Transverse colon (tissue), 4 donors: ENCODE measurements around the gene CRIP1. TPM values are rescaled to one million over a fixed set of nuclear protein-coding genes. Genes with fewer than 3 reads are reported as not detected.

Experiments used
- DNase-seq: peaks from one replicate; pipeline ENCODE4 v3.0.0-alpha.2; 2019
- H3K27ac ChIP-seq, 4 donors: fragments of 200-600 bp; sonication (generic); 2 replicates each; pipeline ENCODE4 v1.5.1; 2016 to 2018; ENCODE audit warnings: inconsistent platforms in 4 of 4
- H3K27me3 ChIP-seq: fragments of 200-600 bp; sonication (generic); 2 replicates; pipeline ENCODE4 v1.5.1; 2017; ENCODE audit warnings: inconsistent platforms
- H3K36me3 ChIP-seq, 4 donors: fragments of 200-600 bp; sonication (generic); 2 replicates each; pipeline ENCODE4 v1.5.1; 2017 to 2019; ENCODE audit warnings: inconsistent platforms in 4 of 4
- H3K4me1 ChIP-seq, 4 donors: fragments of 200-600 bp; sonication (generic); 2 replicates each; pipeline ENCODE4 v1.5.1; 2017 to 2020; ENCODE audit warnings: inconsistent platforms in 4 of 4
- H3K4me3 ChIP-seq, 4 donors: fragments of 200-600 bp; sonication (generic); 1 replicate in 1 of 4; 2 replicates in 3 of 4; pipeline versions ENCODE4 v1.5.1 to v1.6.1; 2017 to 2019; ENCODE audit warnings: inconsistent platforms in 4 of 4
- H3K9me3 ChIP-seq, 2 donors: fragments of 200-600 bp; sonication (generic); 2 replicates each; pipeline ENCODE4 v1.5.1; 2017 to 2019; ENCODE audit warnings: inconsistent platforms in 2 of 2
- CTCF ChIP-seq, 5 experiments: fragments of 200-600 bp in 3 of 5; fragments of 450-650 bp in 2 of 5; sonication (generic) in 3 of 5; IDR thresholded peaks; 1 replicate in 2 of 5; 2 replicates in 3 of 5; pipeline ENCODE4 v1.5.1; 2016 to 2017; ENCODE audit warnings: antibody characterized with exemption in 5 of 5, inconsistent platforms in 3 of 5, mild to moderate bottlenecking in 2 of 5, moderate library complexity in 1 of 5
- EP300 ChIP-seq: sonication (generic); formaldehyde crosslinking; IDR thresholded peaks from one replicate; pipeline ENCODE4 v1.6.1; 2017; ENCODE audit warnings: antibody characterized with exemption, low read depth
- POLR2A ChIP-seq: fragments of 450-650 bp; IDR thresholded peaks from one replicate; pipeline ENCODE4 v1.6.1; 2016; ENCODE audit warnings: antibody characterized with exemption, mild to moderate bottlenecking, moderate library complexity
- POLR2AphosphoS5 ChIP-seq, 3 donors: sonication (generic); formaldehyde crosslinking; IDR thresholded peaks; one replicate each; pipeline ENCODE4 v1.6.1; 2016; ENCODE audit warnings: antibody characterized with exemption in 3 of 3
- WGBS, 2 donors: methylation state at CpG; one replicate each; pipeline ENCODE4 v1.1.5; 2018; ENCODE audit warnings: low coverage in 1 of 2; 5-methylcytosine and 5-hydroxymethylcytosine counted together
- in situ Hi-C, 4 donors: fragments of 200-750 bp; cut with MboI; loops; one replicate each; pipeline versions ENCODE4 v1.15.0 to v1.15.1; 2017; ENCODE audit warnings: low sequenced_read_pairs in 3 of 4, low pct_ligation_motif_present in 1 of 4, low pct_unique_long_range_greater_than_20kb in 1 of 4
- intact Hi-C: fragments of 100-400 bp; cut with DNase I; formaldehyde crosslinking; loops from one replicate; pipeline ENCODE4 v1.15.1; 2023; ENCODE audit warnings: low total_unique reads
- total RNA-seq, 4 donors: library from RNA; depleted of rRNA; stranded (reverse); fragments of >200 nt; gene quantifications; one replicate each; pipeline ENCODE4 v1.1.0, GENCODE V29; 2016

CRIP1 gene
- total RNA-seq, 4 donors from 2014 or later: 16.9 to 246 (median 63.0) TPM; not detected in 1

- intact Hi-C loops: no loop called here
Measured at GRCh38 chr14:105466531-105467248, 20.0 kb upstream of the CRIP1 start.

GRCh38 chr14:105467249-105467941, 19.3 kb upstream of the CRIP1 start:
- DNase-seq: no peak
- Histone ChIP-seq H3K36me3 (peaks cover 0 to 20% (median 7%) of the 10 kb centered on the region in 4 donors), H3K9me3 (no peaks in the 10 kb centered on the region), H3K27ac (no peak overlapping the region), H3K4me3 (no peak overlapping the region), H3K27me3 (no peaks in the 10 kb centered on the region), H3K4me1 (peaks cover 0 to 2% (median under 1%) of the 10 kb centered on the region in 4 donors)
- no peak for TF ChIP-seq CTCF (IDR thresholded peaks at IDR 0.05)
- no peak for TF ChIP-seq EP300
- TF ChIP-seq POLR2AphosphoS5 (IDR thresholded peaks at IDR 0.05): no peak
- no peak for TF ChIP-seq POLR2A
- in situ Hi-C loops: no loop called here
- intact Hi-C loops: no loop called here
- 89% methylated on average over 20 of the region's 20 CpGs; no CpG with 5 or more reads in 1 of the 2 donors for WGBS, 2 donors

More at GRCh38 chr14:105466531-105467248, 20.0 kb upstream of the CRIP1 start:
- TF ChIP-seq EP300 (no peak), CTCF (IDR thresholded peaks at IDR 0.05) (no peak), POLR2A (no peak), POLR2AphosphoS5 (IDR thresholded peaks at IDR 0.05) (no peak)
- peaks cover 0 to 24% (median 7%) of the 10 kb centered on the region in 4 donors for H3K36me3 ChIP-seq
- no peaks in the 10 kb centered on the region for H3K27me3 ChIP-seq
- no peak for DNase-seq
- no peak overlapping the region for H3K27ac ChIP-seq
- no peaks in the 10 kb centered on the region for H3K4me1 ChIP-seq
- no peak overlapping the region for H3K4me3 ChIP-seq
- WGBS, 2 donors: 94% methylated on average over 38 of the region's 53 CpGs; no CpG with 5 or more reads in 1 of the 2 donors
- in situ Hi-C loops: no loop called here
- H3K9me3 ChIP-seq: no peaks in the 10 kb centered on the region

- H3K36me3 ChIP-seq: peaks cover 0 to 20% (median 7%) of the 10 kb centered on the region in 4 donors
- no peaks in the 10 kb centered on the region for H3K27me3 ChIP-seq
- no peak overlapping the region for H3K4me3 ChIP-seq
- intact Hi-C loops (no loop called here), in situ Hi-C loops (no loop called here)
- WGBS, 2 donors: 96% methylated on average over 22 of the region's 22 CpGs; no CpG with 5 or more reads in 1 of the 2 donors
- DNase-seq: no peak
- no peaks in the 10 kb centered on the region for H3K9me3 ChIP-seq
- peaks cover 0 to 8% (median 5%) of the 10 kb centered on the region in 4 donors for H3K4me1 ChIP-seq
- TF ChIP-seq EP300: no peak
- TF ChIP-seq CTCF (IDR thresholded peaks at IDR 0.05): no peak
- TF ChIP-seq POLR2AphosphoS5 (IDR thresholded peaks at IDR 0.05): no peak
- TF ChIP-seq POLR2A: no peak
- no peak overlapping the region for H3K27ac ChIP-seq
Measured at GRCh38 chr14:105467942-105468471, 18.7 kb upstream of the CRIP1 start.

DNA sequence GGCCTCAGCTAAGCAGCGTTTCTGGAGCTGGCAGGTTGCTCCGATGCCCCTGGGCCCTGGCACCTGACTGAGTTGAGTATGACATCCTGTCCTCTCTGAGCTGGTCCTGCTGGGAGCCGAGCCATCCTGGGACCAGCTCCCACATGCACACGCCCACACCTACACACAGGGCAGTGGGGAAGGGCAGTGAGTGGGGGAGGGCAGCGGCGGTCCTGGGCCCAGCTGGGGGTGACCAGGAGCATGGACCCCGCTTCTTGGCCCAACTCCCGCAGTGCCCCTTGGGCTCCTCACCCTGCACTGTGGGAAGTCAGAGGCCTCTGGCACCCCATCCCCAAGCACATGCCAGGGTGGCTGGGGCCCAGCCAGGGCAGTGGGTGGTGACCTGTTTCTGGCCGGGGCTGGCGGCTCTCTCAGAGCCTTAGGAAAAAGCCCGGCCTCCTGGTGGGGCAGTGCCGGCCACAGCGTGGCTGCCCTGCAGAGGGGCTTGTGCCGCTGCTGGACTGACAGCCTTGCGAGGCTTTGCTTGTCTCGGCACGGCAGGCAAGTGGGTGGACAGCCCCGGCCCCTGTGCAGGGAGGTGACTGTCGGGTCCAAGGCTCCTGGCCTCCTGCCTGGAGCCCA, 18.0 kb upstream of the CRIP1 start:
- 90% methylated on average over 12 of the region's 19 CpGs; no CpG with 5 or more reads in 1 of the 2 donors for WGBS, 2 donors
- DNase-seq: no peak
- H3K9me3 ChIP-seq: no peaks in the 10 kb centered on the region
- in situ Hi-C loops: no loop called here
- TF ChIP-seq EP300 (no peak), POLR2AphosphoS5 (IDR thresholded peaks at IDR 0.05) (no peak), CTCF (IDR thresholded peaks at IDR 0.05) (no peak), POLR2A (no peak)
- H3K27me3 ChIP-seq: peaks cover 5% of the 10 kb centered on the region
- no peak overlapping the region for H3K27ac ChIP-seq
- no peak overlapping the region for H3K4me3 ChIP-seq
- intact Hi-C loops: no loop called here
- H3K36me3 ChIP-seq: peaks cover 0 to 14% (median 4%) of the 10 kb centered on the region in 4 donors
- H3K4me1 ChIP-seq: peaks cover 5 to 15% (median 12%) of the 10 kb centered on the region in 4 donors
